ENCODE data around the gene LHX5.
"Not testable (repeated sequence)": the region's sequence is repeated elsewhere in the genome, so short reads cannot be mapped to it uniquely, and the experiment has no call there.

GRCh38 chr12:113495941-113496340 is 24.3 kb upstream of the LHX5 start:
- TF ChIP-seq EP300, CTCF, POLR2AphosphoS5 (IDR thresholded peaks at IDR 0.05): not testable (repeated sequence)

Data from sigmoid colon (tissue), 4 donors.